Measurements from ENCODE around the gene HMCN1.

DNA sequence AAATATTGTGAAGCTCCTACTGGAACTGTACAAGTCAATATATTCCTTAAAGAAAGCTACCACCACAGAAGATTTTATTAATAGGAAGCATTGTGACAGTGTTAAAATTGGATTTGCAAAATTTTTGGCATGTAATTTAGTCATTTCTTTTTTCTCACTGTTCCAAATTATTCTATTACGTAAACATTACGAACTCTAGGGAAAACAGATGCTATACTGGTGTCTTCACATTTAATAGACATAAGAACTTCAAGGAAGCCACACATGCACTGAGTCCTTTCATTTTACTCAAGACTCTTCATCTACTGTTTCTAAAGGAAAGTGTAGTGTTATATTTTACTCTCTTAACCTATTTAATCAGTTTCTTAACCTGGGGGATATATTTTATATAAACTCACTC is 135.4 kb downstream of the HMCN1 start:
- TF ChIP-seq POLR2A (IDR thresholded peaks at IDR 0.05; ENCODE audit: low read depth) (no peak), EP300 (IDR thresholded peaks at IDR 0.05) (no peak), POLR2AphosphoS5 (IDR thresholded peaks at IDR 0.05) (no peak)
- TF ChIP-seq, protein P1, sequence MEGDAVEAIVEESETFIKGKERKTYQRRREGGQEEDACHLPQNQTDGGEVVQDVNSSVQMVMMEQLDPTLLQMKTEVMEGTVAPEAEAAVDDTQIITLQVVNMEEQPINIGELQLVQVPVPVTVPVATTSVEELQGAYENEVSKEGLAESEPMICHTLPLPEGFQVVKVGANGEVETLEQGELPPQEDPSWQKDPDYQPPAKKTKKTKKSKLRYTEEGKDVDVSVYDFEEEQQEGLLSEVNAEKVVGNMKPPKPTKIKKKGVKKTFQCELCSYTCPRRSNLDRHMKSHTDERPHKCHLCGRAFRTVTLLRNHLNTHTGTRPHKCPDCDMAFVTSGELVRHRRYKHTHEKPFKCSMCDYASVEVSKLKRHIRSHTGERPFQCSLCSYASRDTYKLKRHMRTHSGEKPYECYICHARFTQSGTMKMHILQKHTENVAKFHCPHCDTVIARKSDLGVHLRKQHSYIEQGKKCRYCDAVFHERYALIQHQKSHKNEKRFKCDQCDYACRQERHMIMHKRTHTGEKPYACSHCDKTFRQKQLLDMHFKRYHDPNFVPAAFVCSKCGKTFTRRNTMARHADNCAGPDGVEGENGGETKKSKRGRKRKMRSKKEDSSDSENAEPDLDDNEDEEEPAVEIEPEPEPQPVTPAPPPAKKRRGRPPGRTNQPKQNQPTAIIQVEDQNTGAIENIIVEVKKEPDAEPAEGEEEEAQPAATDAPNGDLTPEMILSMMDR (IDR thresholded peaks at IDR 0.05): no peak

Data from esophagus muscularis mucosa (tissue), 4 donors.